ENCODE data around the gene HES5.

- TF ChIP-seq GATA3 (IDR thresholded peaks at IDR 0.05; ENCODE audit: low read depth, low read length) (no peak), GATA2 (IDR thresholded peaks at IDR 0.05; ENCODE audit: low read depth, low read length) (peak; percentile 15; the same call in 1 of the 2 replicates)
These were observed 14.2 kb upstream of the HES5 start for GRCh38 chr1:2544093-2544874.

Data from SH-SY5Y (cell line).